Glomerular visceral epithelial cell (primary cell): ENCODE results near the gene KLC4.
A peak's percentile ranks its signal among the peaks of the same experiment; 100 is the strongest.
"Not testable (repeated sequence)": the region's sequence is repeated elsewhere in the genome, so short reads cannot be mapped to it uniquely, and the experiment has no call there.

Source experiments
- DNase-seq: peaks from one replicate; pipeline ENCODE4 v3.0.0-alpha.2; 2016; ENCODE audit errors: extremely low spot score

KLC4 gene

GRCh38 chr6:43036712-43037111 is 22.7 kb upstream of the KLC4 start:
- no peak for DNase-seq

DNA sequence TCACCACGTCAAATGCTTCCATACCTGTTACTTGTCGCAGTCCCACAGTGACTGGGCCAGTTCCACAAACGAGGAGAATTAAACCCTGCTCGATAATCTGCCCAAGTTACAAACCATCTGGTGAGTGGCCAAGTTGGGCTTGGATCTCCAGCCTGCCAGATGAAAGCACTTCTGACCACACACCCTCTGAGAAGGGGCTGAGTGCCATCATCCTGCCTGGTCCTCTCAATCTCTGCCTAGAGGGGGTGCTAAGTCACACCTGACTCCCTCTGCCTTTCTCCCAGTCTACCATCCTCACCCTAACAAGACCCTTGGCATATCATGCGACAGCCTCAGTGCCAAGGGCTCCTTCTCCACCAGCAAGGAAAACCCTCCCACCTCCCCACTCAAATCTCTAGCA is 22.2 kb upstream of the KLC4 start:
- DNase-seq: no peak

DNA sequence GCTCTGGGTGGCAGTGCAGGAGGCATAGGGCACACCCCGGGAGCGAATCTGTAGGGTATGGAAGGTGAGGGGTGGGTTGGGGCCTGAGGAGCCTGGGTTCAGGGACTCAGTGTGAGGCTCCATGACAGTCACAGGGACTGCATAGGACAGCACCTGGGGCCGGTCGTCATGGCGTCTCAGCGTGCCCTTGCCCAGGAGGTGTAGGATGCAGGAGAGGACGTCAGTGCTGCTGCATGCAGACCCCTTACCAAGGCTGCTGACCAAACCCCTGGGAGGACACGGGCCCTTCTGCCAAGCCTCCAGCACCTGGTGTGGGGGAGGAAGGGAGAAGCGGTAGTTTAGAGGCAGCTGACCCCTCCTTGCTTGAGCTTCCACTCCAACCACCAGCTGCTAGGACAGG is 21.7 kb upstream of the KLC4 start:
- no peak for DNase-seq

GRCh38 chr6:43038727-43039126 is 20.7 kb upstream of the KLC4 start:
- no peak for DNase-seq

DNA sequence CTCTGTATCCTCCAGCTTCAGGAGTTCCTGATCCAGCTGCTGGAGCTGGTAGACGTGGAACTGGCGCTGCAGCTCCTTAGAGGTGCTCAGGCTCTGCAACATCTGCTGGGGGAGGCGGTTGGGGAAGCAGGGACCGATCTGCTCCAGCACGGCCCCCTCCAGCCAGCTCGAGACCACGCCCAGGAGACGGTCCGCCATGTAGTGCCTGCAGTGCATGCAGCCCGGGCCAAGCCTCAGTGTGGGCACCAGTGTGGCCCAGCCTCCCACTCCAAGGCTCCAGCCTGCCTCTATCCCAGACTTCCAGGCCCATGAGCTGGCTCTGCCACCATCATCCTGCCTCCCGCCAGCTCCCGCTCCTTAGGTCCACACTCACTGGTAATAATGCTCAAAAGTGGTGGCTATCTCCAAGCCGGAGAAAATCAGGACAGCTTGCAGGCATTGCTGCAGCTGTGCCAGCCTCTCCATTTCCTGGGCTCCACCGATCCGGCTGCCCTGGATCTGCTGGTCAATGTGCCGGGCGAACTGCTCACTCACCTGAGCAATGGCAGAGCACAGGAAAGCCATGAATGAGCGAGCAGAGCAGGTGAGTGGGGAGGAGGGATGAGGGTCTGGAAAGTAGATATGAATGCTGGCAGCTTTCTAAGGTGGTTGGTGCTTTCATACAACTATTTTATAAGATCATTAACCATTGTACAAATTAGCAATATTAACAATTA is 18.7 kb upstream of the KLC4 start:
- DNase-seq: no peak

- DNase-seq: not testable (repeated sequence)
Measured at GRCh38 chr6:43041475-43041874, 18.0 kb upstream of the KLC4 start.

DNA sequence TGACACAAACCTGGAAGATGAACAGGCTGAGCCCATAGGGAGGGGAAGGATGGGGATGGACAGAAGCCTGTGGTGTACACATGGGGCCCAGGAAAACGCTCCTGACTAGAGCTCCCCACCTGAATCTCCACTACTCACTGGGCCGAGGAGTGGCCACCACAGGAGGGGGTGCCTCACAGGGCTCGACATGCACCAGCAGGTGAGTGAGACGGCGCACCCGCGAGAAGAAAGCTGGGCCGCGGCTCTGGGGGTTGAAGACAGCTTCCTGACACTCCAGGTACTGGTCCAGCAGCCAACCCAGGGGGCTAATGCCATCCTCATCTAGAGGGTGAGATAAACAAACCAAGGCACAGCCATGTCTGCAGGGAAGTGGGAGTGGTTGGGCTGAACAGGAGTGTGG is 16.1 kb upstream of the KLC4 start:
- DNase-seq: no peak

DNA sequence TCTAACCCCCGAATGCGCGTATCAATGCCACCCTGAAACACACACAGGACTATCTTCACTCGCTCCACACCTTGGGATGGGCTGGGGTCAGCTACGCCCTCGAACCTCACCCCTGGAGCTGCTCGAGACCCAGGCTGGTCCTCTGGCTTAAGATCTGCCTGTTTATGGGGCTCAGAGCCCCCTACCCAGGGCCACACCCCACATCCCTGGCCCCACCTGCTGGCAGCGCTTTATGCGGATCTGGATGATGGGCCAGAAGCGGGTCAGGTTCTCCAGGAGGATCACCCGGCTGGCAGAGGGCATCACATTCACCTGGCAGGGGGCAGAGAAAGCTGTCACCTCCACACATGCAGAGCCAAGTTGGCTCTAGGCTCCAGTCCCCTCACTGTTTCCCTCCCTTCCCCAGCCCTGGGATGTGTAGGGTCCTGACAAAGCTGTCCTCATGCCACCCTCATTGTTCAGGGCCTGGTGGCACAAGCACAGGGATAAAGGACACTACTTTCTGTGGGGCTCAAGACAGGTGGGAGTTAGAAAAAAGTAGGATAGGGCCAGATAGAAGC is 14.0 kb upstream of the KLC4 start:
- DNase-seq: no peak

DNA sequence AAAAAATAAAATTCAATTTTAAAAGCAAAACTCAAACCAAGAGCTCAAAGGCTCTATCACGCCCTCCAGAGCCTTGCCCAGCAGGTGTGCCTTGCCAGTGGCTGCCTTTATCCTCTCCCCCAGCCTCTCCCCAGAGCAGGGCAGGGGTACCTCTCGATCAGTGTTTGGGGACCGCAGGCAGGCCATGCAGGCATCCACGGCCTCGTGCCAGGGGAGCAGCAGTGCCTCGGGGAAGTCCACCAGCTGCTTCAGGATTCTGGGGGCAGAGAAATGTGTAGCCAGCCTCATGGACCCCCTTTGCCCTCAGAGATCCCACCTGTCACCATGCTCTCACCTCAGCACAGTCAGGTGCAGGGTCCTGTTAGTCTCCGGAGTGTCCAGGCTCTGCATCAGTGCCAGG is 11.4 kb upstream of the KLC4 start:
- DNase-seq: no peak

DNA sequence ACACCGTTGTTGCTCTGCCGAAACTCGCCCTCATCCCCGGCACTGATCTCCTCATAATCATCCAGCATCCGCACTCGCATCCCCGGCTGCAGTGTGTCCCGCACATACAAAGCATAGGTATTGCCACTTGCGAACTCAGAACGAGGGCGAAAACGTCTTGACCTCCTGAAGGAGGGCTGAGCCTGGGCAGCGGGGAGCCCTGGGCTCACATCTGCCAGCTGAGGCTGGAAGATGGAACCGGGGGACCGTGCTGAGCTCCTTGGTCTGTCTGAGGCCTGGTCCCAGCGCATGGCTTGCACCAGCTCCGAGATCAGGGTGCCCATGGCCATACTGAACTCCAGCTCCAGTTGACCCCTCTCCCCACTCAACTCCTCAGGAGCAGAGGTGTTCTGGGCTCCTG is 8.4 kb upstream of the KLC4 start:
- DNase-seq: no peak

DNA sequence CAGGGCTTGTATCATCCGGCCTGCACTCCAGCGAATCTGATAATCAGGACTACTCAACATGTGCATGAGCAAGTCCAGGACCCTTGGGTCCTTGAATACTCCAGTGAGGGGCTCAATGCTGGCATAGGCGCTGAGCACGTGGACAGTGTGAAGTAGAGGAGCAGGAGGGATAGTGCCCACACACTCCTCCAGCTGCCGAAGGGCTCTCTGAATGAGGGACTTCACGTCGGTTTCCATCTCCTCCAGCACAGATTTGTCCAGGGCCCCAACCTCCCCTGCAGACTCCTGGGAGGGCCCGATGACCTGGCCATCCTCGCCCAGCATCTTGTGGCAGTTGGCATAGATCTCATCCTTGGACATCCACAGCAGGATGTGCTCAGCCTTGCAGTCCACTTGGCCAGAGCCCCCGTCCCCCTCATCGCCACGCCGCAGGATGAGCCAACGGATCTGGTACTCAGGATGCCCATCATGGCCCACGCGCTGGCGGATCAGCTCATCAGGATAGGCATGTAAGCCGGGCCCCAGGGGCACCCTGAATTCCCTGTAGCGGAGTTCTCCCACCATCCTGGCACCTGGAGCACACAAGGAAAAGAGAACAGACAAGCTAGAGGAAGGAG is 7.1 kb upstream of the KLC4 start:
- no peak for DNase-seq

GRCh38 chr6:43052842-43053544 is 6.4 kb upstream of the KLC4 start:
- peak; percentile 31 for DNase-seq

GRCh38 chr6:43053545-43054205 is 5.8 kb upstream of the KLC4 start, which contains the start of gene CUL7:
CUL7 (minus strand) TSS chr6:43053851; CDS start chr6:43052788, 1,063 bp downstream.
- peak; percentile 96 for DNase-seq

GRCh38 chr6:43054206-43054943 is 5.1 kb upstream of the KLC4 start:
- no peak for DNase-seq

DNA sequence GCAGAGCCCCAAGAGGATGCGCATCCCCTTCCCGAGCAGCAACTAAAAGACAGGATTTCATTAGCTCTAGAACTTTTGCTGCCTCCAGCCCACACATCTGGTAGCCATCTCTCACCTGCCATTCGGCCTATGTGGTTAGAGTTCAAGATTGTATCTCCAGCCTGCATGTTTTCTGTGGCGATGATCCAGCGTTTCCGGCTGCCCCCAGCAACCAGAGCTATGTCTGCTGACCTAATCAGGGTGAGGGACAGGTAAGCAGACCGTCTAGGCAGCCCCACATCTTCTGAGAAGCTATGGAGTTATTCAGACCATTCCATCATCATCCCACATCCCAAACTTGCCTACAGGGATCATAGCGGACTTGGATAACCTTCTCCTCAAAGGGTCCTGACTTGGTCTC is 3.5 kb upstream of the KLC4 start:
- DNase-seq: no peak

DNA sequence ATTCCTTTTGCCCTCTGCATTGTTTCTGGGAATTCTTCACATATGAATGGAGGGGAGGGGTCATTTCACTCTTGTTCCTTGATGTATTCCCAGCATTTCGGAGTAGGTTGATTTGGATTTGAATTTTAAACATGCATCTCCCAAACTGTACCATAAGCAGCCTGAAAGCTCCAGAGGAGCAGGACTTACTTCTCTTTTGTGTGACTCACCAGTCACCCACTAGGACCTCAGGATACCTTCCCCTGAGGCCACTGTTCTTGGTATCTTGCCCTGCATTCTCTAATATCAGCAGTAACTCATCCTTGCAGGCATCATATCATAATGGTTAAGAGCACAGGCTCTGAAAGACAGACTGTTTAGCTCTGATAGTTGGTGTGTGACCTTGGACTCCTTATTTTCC is 900 bp upstream of the KLC4 start:
- no peak for DNase-seq

- DNase-seq: peak; percentile 32
Measured at GRCh38 chr6:43060034-43060754, 763 bp downstream of the KLC4 start.

- no peak for DNase-seq
Measured at GRCh38 chr6:43060755-43061633, 1.6 kb downstream of the KLC4 start.

DNA sequence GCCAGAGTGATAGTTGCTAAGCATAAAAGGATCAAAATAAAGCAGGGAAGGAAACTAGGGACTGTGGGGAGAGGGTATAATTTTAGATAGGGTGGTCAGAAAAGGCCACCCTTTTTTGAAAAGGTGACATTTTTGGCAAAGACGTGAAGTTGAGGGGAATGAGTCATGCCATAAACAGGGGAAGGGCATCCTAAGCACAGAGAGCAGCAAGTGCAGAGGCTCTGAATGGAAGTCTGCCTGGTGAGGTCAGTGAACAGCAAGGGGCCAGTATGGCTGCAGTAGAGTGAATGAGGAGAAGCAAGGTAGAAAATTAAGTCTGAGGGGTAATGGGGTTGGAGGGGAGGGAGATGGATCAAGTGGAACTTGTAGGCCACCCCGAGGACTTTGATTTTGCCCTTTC is 2.4 kb downstream of the KLC4 start:
- no peak for DNase-seq

GRCh38 chr6:43062818-43063217 is 3.4 kb downstream of the KLC4 start:
- DNase-seq: no peak
